Measurements from ENCODE around the gene GNAS.

The GNAS gene

DNA sequence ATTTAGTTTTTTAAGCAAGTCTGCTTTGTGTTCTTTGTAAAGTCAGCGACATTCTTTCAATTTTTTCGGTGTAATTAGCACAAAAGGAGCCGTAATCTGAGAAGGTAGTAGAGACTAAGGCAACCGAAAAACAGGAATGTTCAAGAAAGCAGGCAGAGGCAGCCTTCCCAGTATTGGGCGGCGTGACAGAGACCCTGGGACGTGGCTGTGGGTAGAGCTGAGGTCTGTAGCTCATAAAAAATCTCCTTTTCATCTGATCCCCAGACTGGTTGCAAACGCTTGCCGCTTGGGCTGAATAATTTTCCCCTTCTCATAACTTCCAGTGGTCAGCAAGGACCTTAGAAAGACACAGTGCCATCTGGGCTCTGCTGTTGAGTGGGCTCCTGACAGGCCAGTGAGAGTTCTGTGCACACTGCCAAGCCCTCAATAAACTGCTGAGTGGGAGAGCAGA is 30.8 kb downstream of the GNAS start:
- no peak for DNase-seq

DNA sequence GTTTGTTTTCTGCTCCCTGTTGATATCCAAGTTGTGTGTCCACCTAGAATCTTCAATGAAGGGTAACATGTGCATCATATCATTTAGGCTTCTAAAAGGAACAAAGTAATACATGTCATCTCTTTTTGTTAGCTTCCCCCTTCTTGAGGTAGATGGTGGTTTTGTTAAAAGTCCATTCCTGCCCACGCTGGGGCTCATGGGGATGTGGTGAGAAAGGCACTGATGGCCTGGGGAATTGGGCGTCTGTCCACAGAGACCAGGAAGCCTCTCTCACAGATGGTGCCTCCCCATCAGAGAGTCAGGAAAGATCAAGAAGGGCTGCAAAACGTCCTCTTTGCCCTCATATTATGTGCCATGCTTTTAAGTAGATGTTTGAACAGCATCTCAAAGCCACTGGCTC is 32.5 kb downstream of the GNAS start:
- no peak for DNase-seq

DNA sequence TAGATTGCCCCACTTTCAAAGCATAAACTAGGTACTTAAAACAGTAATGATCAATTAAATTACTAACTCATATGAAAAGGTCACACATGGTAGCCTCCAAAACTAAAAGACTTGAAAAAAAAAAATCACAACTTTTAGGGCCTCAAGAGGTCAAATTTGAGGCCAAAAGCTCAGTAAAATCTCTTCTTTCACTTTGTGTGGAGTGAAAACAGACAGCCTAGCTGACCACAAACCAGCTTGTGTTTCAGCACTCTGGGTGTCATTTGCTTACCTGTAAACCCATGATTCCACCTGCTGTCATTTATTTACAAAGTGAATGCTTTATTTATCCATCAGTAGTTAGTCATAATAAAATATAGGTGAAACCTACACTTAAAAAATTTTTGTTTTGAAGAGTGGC is 34.0 kb downstream of the GNAS start:
- no peak for DNase-seq

DNA sequence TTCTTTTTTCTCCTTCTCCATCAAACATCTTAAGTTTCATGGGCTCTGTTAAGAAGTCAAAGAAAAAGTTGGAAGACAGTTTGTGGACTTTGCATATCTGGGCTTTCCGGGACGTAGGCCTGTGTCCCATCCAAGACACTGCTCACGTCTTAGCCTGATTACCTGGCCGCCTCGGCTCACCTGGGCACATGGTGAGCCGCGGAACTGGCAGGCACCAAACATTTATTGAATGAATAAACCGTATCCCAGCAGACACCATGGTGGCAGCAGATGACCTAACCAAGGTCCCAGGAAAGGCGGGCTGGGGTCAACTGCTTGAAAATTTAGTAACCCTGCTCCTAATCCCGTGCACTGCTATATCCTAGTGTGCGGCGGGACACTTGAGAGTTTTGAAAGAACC is 35.6 kb downstream of the GNAS start:
- no peak for DNase-seq

DNA sequence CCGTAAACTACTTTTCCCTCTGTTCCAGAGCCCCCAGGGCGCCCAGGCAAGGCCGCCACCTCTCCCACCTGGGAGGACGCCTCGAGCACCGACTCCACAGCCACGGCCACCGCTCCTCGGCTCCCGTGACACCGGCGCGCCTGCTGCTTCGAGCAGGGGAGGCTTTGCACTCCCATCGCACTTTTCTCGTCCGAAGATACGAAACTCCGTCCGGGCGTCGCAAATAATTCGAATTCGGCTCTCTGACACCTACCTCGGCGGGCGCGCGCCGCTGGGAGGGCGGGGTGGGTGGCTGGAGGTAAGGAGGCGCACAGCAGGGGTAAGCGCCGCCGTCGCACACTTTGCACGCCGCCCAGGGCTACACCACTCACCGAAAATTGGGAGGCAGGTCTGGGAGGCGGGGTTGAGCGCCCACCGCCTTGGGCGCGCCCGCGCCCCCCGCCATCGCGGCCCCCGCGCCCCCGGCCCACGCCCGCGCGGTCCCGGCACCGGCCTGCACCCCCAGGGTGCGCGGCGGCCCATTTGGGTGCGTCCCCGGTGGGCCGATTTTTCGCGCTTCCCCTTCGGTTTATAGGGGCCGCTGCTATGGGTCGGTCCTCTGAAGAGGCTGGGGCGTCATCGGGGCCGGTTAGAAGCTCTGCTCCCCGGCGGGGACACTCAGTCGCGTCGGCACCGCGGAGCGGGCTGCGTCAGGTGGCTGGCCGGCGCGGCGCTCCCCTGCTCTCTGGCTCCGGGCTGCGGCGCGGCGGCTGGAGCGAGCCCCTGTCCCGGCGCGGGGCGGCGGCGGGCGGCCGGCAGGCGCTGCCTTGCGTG is 36.2 kb downstream of the GNAS start:
- DNase-seq, result peak; percentile 62

DNA sequence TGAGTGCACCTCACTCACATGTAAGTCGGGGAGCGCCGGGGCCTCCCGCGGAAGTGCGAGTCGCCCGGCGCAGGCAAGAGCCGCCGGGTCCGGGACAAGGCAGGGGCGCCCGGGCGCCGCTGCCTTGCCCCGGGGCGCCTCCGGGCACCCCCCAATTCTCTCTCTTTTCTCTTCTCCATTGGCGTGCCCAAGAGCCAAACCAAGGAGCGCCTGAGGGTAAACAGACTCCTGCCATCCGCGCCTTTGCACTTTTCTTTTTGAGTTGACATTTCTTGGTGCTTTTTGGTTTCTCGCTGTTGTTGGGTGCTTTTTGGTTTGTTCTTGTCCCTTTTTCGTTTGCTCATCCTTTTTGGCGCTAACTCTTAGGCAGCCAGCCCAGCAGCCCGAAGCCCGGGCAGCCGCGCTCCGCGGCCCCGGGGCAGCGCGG is 36.8 kb downstream of the GNAS start:
- DNase-seq, result no peak

DNA sequence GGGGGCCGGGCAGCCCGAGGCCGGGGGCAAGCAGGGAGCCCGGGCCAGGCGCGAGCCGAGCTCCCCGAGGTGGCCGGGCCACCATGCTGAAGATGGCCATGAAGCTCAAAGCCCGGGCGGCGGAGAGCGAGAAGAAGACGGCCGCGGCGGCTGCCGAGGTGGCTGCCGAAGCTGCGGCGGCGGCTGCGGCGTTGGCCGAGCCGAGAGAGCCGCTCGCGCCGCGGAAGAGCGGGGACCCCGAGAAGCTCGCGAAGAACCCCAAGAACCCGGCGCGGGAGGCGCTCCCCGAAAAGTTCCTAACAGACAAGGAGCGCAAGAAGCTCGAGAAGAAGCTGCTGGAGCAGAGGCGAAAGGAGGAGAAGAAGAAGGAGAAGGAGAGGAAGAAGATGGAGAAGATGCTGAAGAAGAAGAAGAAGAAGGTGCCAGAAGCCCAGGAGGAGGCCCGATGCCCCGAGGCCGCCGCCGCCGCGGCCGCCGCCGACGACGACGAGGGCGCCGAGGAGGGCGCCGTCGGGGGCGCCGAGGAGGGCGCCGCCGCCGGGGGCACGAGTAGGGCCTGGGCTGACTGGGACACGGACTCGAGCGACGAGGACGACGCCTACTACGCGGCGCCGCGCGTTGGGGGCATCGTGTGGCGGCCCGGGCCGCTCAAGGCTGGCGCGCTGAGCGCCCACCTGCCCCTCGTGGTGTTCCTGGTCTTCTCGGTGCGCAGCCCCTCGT is 37.4 kb downstream of the GNAS start:
- no peak for DNase-seq

DNA sequence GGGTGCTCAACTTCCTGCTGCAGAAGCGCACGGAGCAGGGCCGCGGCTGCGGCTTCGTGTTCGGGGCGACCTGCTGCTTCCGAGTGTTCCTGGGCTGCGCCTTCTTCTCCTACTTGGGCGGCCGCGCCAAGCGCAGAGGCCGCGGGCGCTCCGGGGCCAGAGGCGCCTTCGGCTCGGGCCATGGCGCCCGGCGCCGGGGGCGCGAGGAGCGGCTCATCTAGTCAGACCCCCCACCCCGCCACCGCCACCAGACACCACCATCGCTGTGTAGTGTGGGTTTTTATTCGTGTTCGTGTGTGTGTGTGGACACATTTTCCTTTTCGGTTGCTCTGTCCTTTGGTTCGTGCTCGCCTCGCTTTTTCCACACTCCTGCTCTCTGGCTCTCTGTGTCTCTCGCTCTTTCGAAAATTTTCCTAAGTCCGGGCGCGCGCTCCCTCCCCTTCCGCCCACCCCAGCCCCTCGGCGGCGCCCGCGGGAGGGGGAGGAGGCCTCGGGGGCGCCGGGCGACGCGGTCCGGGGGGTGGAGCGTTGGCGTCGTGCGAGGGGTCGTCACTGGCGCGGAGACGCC is 38.1 kb downstream of the GNAS start:
- DNase-seq, result peak; percentile 73

DNA sequence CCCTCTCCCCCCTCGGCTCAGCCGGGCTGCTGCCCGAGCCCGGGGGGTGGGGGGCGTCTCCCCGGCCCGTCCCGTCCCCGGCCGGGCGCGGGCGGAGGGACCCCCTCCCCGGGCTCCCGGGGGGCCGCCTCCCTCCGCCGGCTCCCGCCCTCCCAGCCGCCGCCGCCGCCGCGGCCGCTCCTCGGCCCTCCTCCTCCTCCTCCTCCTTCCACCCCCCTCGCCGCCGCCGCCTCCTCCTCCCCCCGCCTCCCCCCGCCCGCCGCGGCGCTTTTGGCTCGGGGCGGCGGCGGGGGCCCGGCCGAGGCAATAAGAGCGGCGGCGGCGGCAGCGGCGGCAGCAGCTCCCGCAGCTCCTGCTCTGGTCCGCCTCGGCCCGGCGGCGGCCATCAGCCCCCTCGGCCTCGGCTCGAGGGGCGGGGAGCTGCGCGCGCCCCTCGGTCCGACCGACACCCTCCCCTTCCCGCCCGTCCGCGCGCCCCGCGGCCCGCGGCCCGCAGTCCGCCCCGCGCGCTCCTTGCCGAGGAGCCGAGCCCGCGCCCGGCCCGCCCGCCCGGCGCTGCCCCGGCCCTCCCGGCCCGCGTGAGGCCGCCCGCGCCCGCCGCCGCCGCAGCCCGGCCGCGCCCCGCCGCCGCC is 38.7 kb downstream of the GNAS start:
- DNase-seq, result peak; percentile 69

DNA sequence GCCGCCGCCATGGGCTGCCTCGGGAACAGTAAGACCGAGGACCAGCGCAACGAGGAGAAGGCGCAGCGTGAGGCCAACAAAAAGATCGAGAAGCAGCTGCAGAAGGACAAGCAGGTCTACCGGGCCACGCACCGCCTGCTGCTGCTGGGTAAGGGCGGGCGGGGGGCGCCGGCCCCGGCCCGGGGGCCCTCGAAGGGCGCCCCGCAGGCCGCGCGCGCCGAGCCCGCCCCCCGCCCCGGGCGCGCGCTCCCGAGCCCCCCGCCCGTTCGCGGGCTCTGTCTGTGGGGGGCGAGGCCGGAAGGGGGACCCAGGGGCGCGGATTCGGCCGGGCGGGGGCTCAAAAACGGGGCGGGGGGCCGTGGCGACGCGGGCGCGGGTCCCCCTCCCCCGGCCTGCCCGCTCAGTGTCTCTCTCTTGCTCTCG is 39.2 kb downstream of the GNAS start:
- no peak for DNase-seq

DNA sequence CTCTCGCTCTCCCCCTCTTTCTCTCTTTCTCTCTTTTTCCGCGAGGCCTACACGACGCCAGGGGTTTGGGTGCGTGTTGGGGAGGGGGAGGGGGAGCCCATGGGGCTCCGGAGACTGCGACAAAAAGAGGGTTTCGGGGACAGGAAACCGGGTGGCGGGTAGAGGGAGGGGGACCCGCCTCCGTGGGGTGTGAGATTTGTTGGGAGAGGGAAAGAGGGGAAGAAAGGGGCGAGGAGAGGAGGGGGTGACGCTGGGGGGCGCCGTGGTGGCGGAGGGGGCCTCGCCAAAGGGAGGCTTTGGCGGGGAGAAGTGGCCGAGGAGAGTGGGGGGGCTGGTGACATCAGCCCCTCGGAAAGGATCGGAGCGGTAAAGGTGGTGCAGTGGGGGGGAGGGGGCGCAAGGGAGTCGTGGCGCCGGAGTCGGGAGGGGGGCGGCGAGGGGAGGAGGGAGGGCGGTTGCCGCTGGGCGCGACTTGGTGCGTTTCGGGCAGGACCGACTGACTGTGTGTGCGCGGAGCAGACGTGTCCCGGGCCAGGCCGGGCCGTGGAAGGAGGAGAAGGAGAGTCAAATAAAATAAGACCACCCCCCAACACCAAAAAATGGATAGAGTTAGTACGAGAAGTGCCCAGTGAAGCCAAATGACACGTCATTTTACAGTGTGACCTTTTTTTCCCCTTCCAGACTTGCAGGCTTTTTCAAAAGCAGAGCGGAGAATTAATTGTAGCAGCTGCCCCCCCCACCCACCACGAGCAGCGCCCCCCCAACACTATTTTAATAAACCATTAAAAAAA is 39.8 kb downstream of the GNAS start:
- peak; percentile 84 for DNase-seq

DNA sequence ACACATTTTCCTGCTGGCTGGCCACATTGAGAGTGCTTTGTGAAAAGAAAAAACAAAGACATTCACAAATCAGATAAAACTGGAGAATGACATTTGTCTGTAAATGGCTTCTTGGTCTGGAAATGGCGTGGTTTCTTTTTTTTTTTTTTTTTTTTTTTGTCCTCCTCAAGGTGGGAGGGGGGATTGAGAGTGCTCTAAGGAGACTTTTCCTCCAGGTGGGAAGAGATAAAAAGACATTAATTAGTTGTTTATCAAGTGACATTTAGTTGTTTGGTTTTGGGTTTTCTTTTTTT is 40.4 kb downstream of the GNAS start:
- DNase-seq, result no peak

DNA sequence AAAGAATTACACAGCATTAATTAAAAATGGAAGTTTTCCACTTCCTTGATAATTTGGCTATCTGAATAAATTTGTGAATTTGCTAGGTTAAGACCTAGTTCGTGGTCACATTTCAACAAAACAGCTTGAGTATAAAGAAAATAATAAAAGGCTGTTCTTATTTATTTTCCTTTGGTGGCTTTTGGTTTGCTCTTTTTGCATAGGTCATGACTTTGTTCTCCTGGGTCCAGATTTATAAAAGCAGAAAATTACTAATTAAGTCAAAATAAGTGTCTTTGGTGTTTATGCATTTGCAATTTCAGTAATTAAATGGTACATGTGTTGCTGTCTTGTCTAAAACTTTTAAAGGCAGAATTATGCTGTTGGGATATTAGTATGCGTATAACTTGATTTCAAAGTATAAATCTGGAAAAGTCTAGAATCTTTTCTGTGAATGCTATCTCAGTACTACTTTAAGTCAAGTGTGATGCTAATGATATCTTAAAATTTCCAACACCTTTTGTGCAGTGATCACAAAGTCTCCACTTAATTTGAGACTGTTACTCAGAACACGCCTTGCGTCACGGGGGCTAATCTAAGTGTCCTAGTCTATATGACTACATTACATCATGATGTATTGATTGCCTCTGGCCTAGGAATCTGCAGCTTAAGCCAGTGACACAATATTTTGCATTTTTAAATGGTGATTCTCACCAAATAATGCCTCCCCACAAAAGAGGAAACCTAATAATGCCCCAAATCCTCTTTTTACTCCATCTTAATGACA is 41.0 kb downstream of the GNAS start:
- DNase-seq, result peak; percentile 13

DNA sequence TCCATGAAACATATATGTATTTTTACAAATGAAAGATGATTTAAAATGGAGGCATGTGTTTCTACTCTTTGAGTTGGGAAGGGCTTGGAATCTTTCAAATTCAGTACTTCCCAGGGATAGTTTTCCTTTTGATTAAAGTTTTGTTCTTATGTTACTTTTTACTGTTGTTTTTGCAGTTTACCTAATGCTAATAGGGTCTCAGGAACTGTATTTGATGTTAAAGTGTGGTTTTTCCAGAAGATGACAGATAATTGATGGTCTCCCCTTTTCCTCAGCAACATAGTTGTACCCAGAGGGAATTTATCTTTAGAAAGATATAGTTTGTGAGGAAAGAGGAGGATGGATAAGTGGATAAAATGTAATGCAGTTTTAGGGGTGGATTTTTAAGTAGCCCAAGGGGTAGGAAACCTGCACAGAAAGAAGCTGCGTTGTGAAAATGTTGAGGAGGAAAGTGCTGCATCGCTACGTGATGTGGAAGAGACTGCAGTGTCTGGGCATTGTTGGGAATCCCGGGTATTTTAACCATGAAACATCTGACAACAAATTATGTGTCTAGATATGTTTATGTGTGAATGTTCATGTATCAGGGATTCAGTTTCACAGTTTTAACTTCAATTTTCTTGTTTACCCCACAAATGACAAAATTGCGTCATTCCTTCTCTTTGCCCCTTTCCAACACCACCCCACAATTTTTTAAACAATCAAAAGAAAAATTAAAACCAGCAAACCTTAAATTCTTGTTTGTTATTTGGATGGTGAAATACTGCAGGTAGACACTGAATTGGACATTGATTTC is 42.3 kb downstream of the GNAS start:
- DNase-seq, result no peak

DNA sequence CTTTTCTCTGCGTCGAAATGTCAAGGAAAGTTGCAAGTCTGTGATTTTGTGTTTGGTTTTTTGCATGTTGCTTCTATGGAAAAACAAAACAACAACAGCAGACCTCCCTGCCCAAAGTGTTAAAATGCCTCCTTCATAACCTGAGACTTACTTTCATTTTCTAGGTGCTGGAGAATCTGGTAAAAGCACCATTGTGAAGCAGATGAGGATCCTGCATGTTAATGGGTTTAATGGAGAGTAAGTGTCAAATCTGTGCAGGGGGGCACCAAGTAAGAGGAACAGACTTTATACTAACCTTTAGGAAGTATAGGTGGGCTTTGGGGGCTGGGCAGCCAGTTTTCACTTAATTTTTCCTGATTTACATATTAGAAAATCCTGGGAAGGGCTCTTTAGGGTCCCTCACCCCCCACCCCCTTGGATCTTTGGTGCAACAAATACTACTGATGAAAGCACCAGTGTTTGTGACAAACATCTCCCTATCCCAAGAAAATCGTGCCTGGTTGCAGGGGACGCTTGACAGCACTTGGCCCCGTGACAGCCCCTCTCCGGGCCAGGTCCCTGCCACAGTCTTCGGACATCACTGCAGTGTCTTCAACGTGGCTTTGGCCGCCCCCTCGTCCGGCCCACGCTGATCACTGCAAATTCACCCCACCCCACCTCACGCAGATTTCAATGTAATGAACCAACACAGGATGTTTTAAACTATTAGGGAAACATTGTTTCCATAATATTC is 43.1 kb downstream of the GNAS start:
- DNase-seq, result no peak

DNA sequence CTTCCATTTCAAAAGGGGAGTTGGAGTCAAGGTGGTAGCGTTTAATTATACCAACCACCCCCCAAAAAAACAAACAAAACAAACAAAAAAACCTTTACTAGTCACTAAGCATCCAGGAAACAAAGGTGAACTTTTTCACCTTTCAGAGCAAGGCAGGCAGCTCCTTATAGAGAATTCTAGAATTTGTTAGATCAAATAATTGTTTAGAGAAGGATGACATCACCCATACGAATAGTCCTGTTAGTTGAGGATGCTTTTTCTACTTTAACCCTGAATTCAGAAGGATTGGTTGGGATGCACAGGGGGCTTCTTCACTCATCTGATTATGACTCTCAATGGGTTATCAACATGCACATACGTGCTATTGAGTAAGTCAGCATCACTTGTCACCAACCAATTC is 44.3 kb downstream of the GNAS start:
- DNase-seq, result no peak

DNA sequence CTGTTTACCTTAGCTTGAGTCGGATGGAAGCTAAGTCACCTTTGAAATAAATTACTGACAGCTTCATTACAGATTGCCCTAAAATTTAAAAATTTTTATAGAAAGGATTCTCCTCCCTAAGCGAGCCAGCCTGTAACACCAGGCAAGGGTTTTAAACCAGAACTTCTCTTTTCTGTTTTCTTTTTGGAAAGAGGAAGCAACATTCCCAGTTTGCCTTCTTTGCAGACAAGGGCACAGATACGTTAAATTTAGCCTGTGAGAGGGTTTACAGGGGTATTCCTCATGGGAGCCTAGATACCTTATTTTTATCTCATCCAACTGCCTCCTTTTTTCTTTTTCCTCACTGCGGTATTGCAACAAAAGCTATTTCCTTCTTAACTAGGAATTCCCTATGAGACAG is 45.0 kb downstream of the GNAS start:
- DNase-seq, result no peak

DNA sequence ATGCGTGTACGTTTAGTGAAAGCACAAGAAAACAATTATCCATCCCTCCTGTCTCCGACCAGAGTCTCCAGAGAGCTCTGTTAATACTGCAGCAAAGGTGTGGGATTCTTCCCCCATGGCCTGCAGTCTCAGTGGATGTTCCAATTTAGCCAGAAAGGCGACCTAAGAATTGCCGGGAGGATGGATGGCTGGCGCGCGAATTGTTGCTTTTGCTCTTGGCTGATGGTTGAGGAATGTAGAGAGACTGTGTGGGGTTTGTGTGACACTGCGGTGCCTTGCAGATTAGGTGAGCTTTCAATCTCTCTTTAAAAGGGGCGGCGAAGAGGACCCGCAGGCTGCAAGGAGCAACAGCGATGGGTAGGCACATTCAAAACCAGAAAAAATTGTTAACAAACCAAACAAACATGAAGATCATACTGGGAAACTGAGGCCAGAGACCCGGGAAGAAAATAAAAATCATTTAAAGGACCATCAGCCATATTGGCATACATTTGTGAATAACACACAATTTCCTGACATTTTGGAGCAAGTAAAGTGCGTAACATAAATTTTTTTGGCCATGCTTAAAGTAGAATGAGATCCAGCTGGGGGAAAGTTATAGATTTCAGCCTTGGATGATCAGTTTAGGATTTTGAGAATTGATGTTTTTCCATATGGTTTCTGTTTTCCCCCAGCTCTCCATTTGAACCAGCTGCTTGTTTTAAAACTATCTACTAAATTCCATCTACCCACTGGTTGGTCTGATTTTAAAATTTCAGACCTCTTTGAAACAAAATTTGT is 46.3 kb downstream of the GNAS start:
- DNase-seq, result no peak

DNA sequence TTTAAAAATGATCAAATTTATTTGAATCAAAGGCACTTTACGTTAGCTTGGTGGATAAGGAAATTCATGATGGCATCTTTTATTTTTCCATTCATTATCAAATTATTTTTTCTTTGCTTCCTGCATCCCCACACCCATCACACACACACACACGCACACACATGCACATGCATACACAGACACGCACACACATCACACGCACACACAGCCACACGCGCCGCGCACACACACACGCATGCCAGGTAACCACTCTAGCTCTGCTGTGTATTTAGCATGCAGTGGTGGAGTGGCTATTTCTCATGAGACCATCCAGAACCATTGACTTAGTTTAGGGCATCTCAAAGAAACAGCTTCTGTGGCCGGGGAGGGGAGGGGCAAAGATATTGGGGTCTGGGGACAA is 47.0 kb downstream of the GNAS start:
- no peak for DNase-seq

DNA sequence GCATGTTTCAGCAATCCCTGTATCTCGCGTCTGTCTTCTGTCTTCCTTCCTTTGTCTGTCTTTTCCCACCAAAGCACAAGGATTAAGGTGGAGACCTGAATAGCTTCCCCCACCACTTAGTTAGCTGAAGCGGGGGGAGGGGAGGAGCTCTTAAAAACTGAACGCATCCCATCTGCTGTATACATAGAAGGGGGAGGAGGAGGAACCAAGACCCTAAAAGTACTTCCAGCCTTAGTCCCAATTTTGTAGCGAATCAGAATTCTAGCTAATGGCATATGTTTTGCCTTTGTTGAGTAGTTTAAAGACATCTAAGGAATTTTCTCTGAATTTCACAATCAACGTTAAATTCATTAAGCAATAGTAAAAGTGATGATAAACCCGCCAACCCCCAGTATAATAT is 47.9 kb downstream of the GNAS start:
- no peak for DNase-seq

Measured in COR-L47 (cell line).